Stimulated activated CD4-positive, alpha-beta T cell treated with anti-CD3 and anti-CD28 coated beads, Interleukin-4, amount 100 ng/mL, for 48 hours (primary cell): ENCODE measurements around the gene PTPRR.

Experiments
- DNase-seq, 2 donors: peaks; one replicate each; pipeline ENCODE4 v3.0.0-alpha.2; 2020; ENCODE audit warnings: low read depth in 2 of 2

PTPRR gene

GRCh38 chr12:70910666-70911065, 9.9 kb downstream of the PTPRR start:
- no peak for DNase-seq

GRCh38 chr12:70908978-70909377, 11.6 kb downstream of the PTPRR start:
- DNase-seq, result no peak

- no peak for DNase-seq
Observed at GRCh38 chr12:70907412-70907811, 13.1 kb downstream of the PTPRR start.

- DNase-seq, result no peak
Observed at GRCh38 chr12:70895956-70896355, 24.6 kb downstream of the PTPRR start.

- no peak for DNase-seq
Observed at GRCh38 chr12:70892593-70892992, 27.9 kb downstream of the PTPRR start.

GRCh38 chr12:70890895-70891832, 29.4 kb downstream of the PTPRR start:
- no peak for DNase-seq

GRCh38 chr12:70885956-70886355, 34.6 kb downstream of the PTPRR start:
- DNase-seq, result no peak

GRCh38 chr12:70883855-70884254, 36.7 kb downstream of the PTPRR start:
- no peak for DNase-seq

- no peak for DNase-seq
Observed at GRCh38 chr12:70880744-70881143, 39.8 kb downstream of the PTPRR start.

GRCh38 chr12:70876952-70877351, 43.6 kb downstream of the PTPRR start:
- no peak for DNase-seq

- DNase-seq, result no peak
Observed at GRCh38 chr12:70875628-70876027, 44.9 kb downstream of the PTPRR start.

- no peak for DNase-seq
Observed at GRCh38 chr12:70854881-70855568, 65.5 kb downstream of the PTPRR start.

GRCh38 chr12:70854138-70854537, 66.4 kb downstream of the PTPRR start:
- DNase-seq, result no peak

- DNase-seq, result no peak
Observed at GRCh38 chr12:70853326-70853725, 67.2 kb downstream of the PTPRR start.

- no peak for DNase-seq
Observed at GRCh38 chr12:70852416-70853150, 68.0 kb downstream of the PTPRR start.

- DNase-seq, result no peak
Observed at GRCh38 chr12:70849265-70849960, 71.1 kb downstream of the PTPRR start.

GRCh38 chr12:70847871-70848270, 72.7 kb downstream of the PTPRR start:
- DNase-seq, result no peak

- DNase-seq, result no peak
Observed at GRCh38 chr12:70845268-70845667, 75.3 kb downstream of the PTPRR start.

GRCh38 chr12:70843363-70843762, 77.2 kb downstream of the PTPRR start:
- DNase-seq, result no peak

- no peak for DNase-seq
Observed at GRCh38 chr12:70842942-70843341, 77.6 kb downstream of the PTPRR start.

- DNase-seq, result no peak
Observed at GRCh38 chr12:70842136-70842535, 78.4 kb downstream of the PTPRR start.
